Ishikawa (cell line): Measurements from ENCODE around the gene MBOAT2.

Experiments
- CEBPB ChIP-seq: IDR thresholded peaks from 2 replicates; pipeline ENCODE4 v1.6.1; 2012
- CREB1 ChIP-seq: IDR thresholded peaks from 2 replicates; pipeline ENCODE4 v1.6.1; 2012; ENCODE audit warnings: low read depth
- EGR1 ChIP-seq: IDR thresholded peaks from 2 replicates; pipeline ENCODE4 v1.6.1; 2012
- EP300 ChIP-seq: IDR thresholded peaks from 2 replicates; pipeline ENCODE4 v1.6.1; 2012; ENCODE audit warnings: borderline replicate concordance
- FOXM1 ChIP-seq: IDR thresholded peaks from 2 replicates; pipeline ENCODE4 v1.6.1; 2012; ENCODE audit warnings: low read depth, borderline replicate concordance
- MAX ChIP-seq: IDR thresholded peaks from 2 replicates; pipeline ENCODE4 v1.6.1; 2012
- NFIC ChIP-seq: IDR thresholded peaks from 2 replicates; pipeline ENCODE4 v1.6.1; 2012
- RAD21 ChIP-seq: IDR thresholded peaks from 2 replicates; pipeline ENCODE4 v1.6.1; 2012; ENCODE audit warnings: low read depth
- REST ChIP-seq: IDR thresholded peaks from 2 replicates; pipeline ENCODE4 v1.6.1; 2012; ENCODE audit warnings: low read depth, mild to moderate bottlenecking
- TAF1 ChIP-seq: IDR thresholded peaks from 2 replicates; pipeline ENCODE4 v1.6.1; 2012; ENCODE audit warnings: low read depth, mild to moderate bottlenecking
- TCF12 ChIP-seq: IDR thresholded peaks from 2 replicates; pipeline ENCODE4 v1.6.1; 2012; ENCODE audit warnings: low read depth
- TEAD4 ChIP-seq: IDR thresholded peaks from 2 replicates; pipeline ENCODE4 v1.6.1; 2012
- USF1 ChIP-seq: IDR thresholded peaks from 2 replicates; pipeline ENCODE4 v1.6.1; 2012
- YY1 ChIP-seq: IDR thresholded peaks from 2 replicates; pipeline ENCODE4 v1.6.1; 2012; ENCODE audit warnings: low read depth
- ZBTB7A ChIP-seq: IDR thresholded peaks from 2 replicates; pipeline ENCODE4 v1.6.1; 2012; ENCODE audit warnings: low read depth

Gene MBOAT2

GRCh38 chr2:8835279-8835678, 168.2 kb downstream of the MBOAT2 start:
- TF ChIP-seq TCF12 (no peak), FOXM1 (no peak), TAF1 (no peak), EGR1 (no peak), ZBTB7A (no peak), USF1 (no peak), CEBPB (no peak), CREB1 (no peak)

DNA sequence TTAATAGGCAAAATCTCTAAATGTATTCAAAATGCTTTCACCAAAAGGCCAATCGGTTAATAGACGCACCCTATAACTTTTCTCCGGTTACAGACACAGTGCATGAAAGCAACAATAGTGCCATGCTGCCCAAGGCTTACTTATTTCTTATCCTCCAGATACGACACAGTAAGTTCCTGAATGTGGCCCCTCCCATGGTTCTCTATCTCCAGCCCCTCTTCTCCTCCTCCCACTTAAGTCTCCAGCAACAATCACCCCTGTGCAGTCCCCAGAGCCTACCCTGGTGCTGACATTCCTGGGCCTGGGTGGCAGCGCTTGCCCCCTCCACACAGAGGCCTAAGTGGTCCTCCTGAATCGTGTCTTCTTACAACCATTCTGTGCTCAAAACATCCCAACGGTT, 169.6 kb downstream of the MBOAT2 start:
- TF ChIP-seq ZBTB7A (no peak), EP300 (no peak), FOXM1 (no peak), REST (no peak), YY1 (no peak), USF1 (no peak), MAX (no peak), NFIC (no peak), CREB1 (no peak), CEBPB (no peak), RAD21 (no peak), TAF1 (no peak), TEAD4 (no peak), EGR1 (no peak), TCF12 (no peak)

DNA sequence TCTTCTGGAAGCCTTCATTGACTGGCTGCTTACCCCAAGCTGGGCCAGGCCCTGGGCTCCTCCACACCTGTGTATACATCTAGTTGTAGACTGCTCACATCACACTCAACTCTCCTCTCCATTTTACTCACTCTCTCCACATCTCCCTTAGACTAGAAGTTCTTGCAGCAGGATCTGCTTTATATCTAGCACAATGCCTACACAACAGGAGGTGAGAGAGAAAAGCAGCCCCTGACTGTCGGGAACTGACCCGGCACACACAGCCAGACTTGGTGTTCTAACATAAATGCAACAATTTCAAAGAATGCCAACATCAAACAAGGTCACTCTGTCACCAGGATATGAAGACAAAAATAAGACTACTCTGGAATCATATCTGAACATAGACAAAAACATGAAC, 172.0 kb downstream of the MBOAT2 start:
- TF ChIP-seq FOXM1 (no peak), TEAD4 (no peak), USF1 (no peak), MAX (no peak), TCF12 (no peak), REST (no peak), EGR1 (no peak), CREB1 (no peak), ZBTB7A (no peak), CEBPB (no peak), EP300 (no peak), RAD21 (no peak), NFIC (no peak), TAF1 (no peak), YY1 (no peak)

- no peak for TF ChIP-seq TCF12
- TF ChIP-seq MAX: no peak
- TF ChIP-seq EP300: no peak
- no peak for TF ChIP-seq CEBPB
- no peak for TF ChIP-seq FOXM1
- TF ChIP-seq YY1: no peak
- TF ChIP-seq CREB1: no peak
- TF ChIP-seq EGR1: no peak
- TF ChIP-seq ZBTB7A: no peak
- TF ChIP-seq RAD21: no peak
- TF ChIP-seq NFIC: no peak
- TF ChIP-seq USF1: no peak
- no peak for TF ChIP-seq TAF1
- no peak for TF ChIP-seq REST
- no peak for TF ChIP-seq TEAD4
Measured at GRCh38 chr2:8827729-8828128, 175.8 kb downstream of the MBOAT2 start.
